OCI-LY7 (cell line): Measurements from ENCODE around the gene PGA5. TPM values are rescaled to one million over a fixed set of nuclear protein-coding genes. Genes with fewer than 3 reads are reported as not detected.
"Not testable (repeated sequence)": the region's sequence is repeated elsewhere in the genome, so short reads cannot be mapped to it uniquely, and the experiment has no call there.

Experiments used
- BruUV-seq: library from RNA; stranded (reverse); fragments of 400-500 nt; replicated peaks from 2 replicates; lab custom pipeline; 2021; lab: Mats Ljungman, UMichigan
- CTCF ChIA-PET: fragments of 300-600 bp; sonication (Branson Sonifier 250); formaldehyde crosslinking; loops from one replicate; lab custom pipeline; 2022; ENCODE audit warnings: antibody characterized with exemption; ENCODE audit not compliant: unreplicated experiment; lab: Charles Lee
- POLR2A ChIA-PET: fragments of 300-600 bp; sonication (Branson Sonifier 250); formaldehyde crosslinking; loops from one replicate; lab custom pipeline; 2022; ENCODE audit warnings: antibody characterized with exemption; lab: Charles Lee
- DNase-seq: peaks from one replicate; pipeline ENCODE4 v3.0.0-alpha.2; 2015; ENCODE audit warnings: low spot score
- H2AFZ ChIP-seq: fragments of 200-600 bp; sonication (generic), shearing (Covaris generic); 2 replicates; pipeline ENCODE4 v1.6.1; 2014; ENCODE audit warnings: mild to moderate bottlenecking, antibody characterized with exemption, low read length, moderate library complexity
- H3K27ac ChIP-seq: fragments of 200-600 bp; sonication (generic); 2 replicates; pipeline ENCODE4 v1.5.1; 2014; ENCODE audit warnings: mixed run types, low read depth, mild to moderate bottlenecking, moderate library complexity, low read length, inconsistent platforms; ENCODE audit not compliant: poor library complexity, severe bottlenecking
- H3K36me3 ChIP-seq: fragments of 200-600 bp; sonication (generic); 2 replicates; pipeline ENCODE4 v1.6.1; 2014; ENCODE audit warnings: mild to moderate bottlenecking, antibody characterized with exemption, low read length, moderate library complexity, mixed read lengths; ENCODE audit not compliant: insufficient read depth
- H3K4me1 ChIP-seq: fragments of 200-600 bp; sonication (generic); 2 replicates; pipeline ENCODE4 v1.5.1; 2014; ENCODE audit warnings: mild to moderate bottlenecking, low read length; ENCODE audit not compliant: insufficient read depth, poor library complexity, severe bottlenecking
- H3K4me2 ChIP-seq: fragments of 200-600 bp; sonication (generic); 2 replicates; pipeline ENCODE4 v1.6.1; 2014; ENCODE audit warnings: mild to moderate bottlenecking, low read length
- H3K4me3 ChIP-seq: fragments of 200-600 bp; sonication (generic); 2 replicates; pipeline ENCODE4 v1.5.1; 2014; ENCODE audit warnings: mild to moderate bottlenecking, low read depth, low read length; ENCODE audit not compliant: poor library complexity, severe bottlenecking
- H3K79me2 ChIP-seq: fragments of 200-600 bp; sonication (generic); 2 replicates; pipeline ENCODE4 v1.6.1; 2016; ENCODE audit warnings: low read depth, mild to moderate bottlenecking, low read length, moderate library complexity, mixed read lengths; ENCODE audit not compliant: insufficient read depth
- H3K9me2 ChIP-seq: fragments of 200-600 bp; sonication (generic); 2 replicates; pipeline ENCODE4 v1.6.1; 2016; ENCODE audit warnings: mild to moderate bottlenecking, low read length, mixed read lengths; ENCODE audit not compliant: insufficient read depth
- H3K9me3 ChIP-seq: fragments of 200-600 bp; sonication (generic); 2 replicates; pipeline ENCODE4 v1.6.1; 2014; ENCODE audit warnings: mild to moderate bottlenecking, mixed run types, low read length, mixed read lengths
- H4K20me1 ChIP-seq: fragments of 200-600 bp; sonication (generic); 2 replicates; pipeline ENCODE4 v1.6.1; 2014; ENCODE audit warnings: mild to moderate bottlenecking, antibody characterized with exemption, low read length, moderate library complexity, mixed read lengths; ENCODE audit not compliant: insufficient read depth
- intact Hi-C: fragments of 100-400 bp; cut with micrococcal nuclease; formaldehyde crosslinking; loops from one replicate; pipeline ENCODE4 v1.10.0; 2022; ENCODE audit not compliant: unreplicated experiment
- total RNA-seq, 2 experiments: library from RNA; depleted of rRNA in 1 of 2; stranded (reverse); fragments of >200 nt in 1 of 2; shearing (Covaris generic) in 1 of 2; gene quantifications; 2 replicates each; pipeline ENCODE4 v1.2.3, GENCODE V29; 2014 to 2022

PGA5 gene
- total RNA-seq, 2 experiments from 2014 or later = not detected

GRCh38 chr11:61204502-61205059 is 36.4 kb upstream of the PGA5 start:
- BruUV-seq, H3K9me2 ChIP-seq, H3K4me2 ChIP-seq, H4K20me1 ChIP-seq, H2AFZ ChIP-seq, DNase-seq, H3K36me3 ChIP-seq, H3K27ac ChIP-seq, intact Hi-C loops, H3K9me3 ChIP-seq, H3K4me3 ChIP-seq, CTCF ChIA-PET, POLR2A ChIA-PET, H3K4me1 ChIP-seq, H3K79me2 ChIP-seq: not testable (repeated sequence)

GRCh38 chr11:61207636-61208310 is 33.2 kb upstream of the PGA5 start:
- H3K9me2 ChIP-seq, H3K4me2 ChIP-seq, H3K27ac ChIP-seq, H4K20me1 ChIP-seq, DNase-seq, CTCF ChIA-PET, POLR2A ChIA-PET, H3K4me1 ChIP-seq, H3K4me3 ChIP-seq, H2AFZ ChIP-seq, BruUV-seq, H3K36me3 ChIP-seq, intact Hi-C loops, H3K79me2 ChIP-seq, H3K9me3 ChIP-seq: not testable (repeated sequence)

- H2AFZ ChIP-seq, H3K9me3 ChIP-seq, BruUV-seq, H3K36me3 ChIP-seq, H3K4me1 ChIP-seq, H4K20me1 ChIP-seq, intact Hi-C loops, H3K4me3 ChIP-seq, H3K27ac ChIP-seq, H3K9me2 ChIP-seq, DNase-seq, H3K79me2 ChIP-seq, CTCF ChIA-PET, POLR2A ChIA-PET, H3K4me2 ChIP-seq: not testable (repeated sequence)
Measured at GRCh38 chr11:61210629-61211028, 30.3 kb upstream of the PGA5 start.

GRCh38 chr11:61211327-61211952 is 29.5 kb upstream of the PGA5 start:
- H3K4me2 ChIP-seq, H3K27ac ChIP-seq, H4K20me1 ChIP-seq, H3K79me2 ChIP-seq, CTCF ChIA-PET, DNase-seq, H2AFZ ChIP-seq, intact Hi-C loops, BruUV-seq, H3K9me2 ChIP-seq, H3K36me3 ChIP-seq, H3K4me3 ChIP-seq, H3K4me1 ChIP-seq, H3K9me3 ChIP-seq, POLR2A ChIA-PET: not testable (repeated sequence)

GRCh38 chr11:61212202-61212601 is 28.8 kb upstream of the PGA5 start:
- H4K20me1 ChIP-seq, BruUV-seq, H3K79me2 ChIP-seq, H3K4me1 ChIP-seq, CTCF ChIA-PET, POLR2A ChIA-PET, intact Hi-C loops, H3K27ac ChIP-seq, H3K4me2 ChIP-seq, H3K4me3 ChIP-seq, H2AFZ ChIP-seq, H3K36me3 ChIP-seq, H3K9me2 ChIP-seq, H3K9me3 ChIP-seq, DNase-seq: not testable (repeated sequence)

- intact Hi-C loops, POLR2A ChIA-PET, CTCF ChIA-PET, H3K27ac ChIP-seq, H4K20me1 ChIP-seq, DNase-seq, H3K36me3 ChIP-seq, H3K9me2 ChIP-seq, H3K4me3 ChIP-seq, H3K4me1 ChIP-seq, H3K9me3 ChIP-seq, H3K4me2 ChIP-seq, H3K79me2 ChIP-seq, BruUV-seq, H2AFZ ChIP-seq: not testable (repeated sequence)
Measured at GRCh38 chr11:61213711-61214324, 27.2 kb upstream of the PGA5 start.
